HG03378 (cell line): ENCODE measurements around the gene TCEANC2.
A peak's percentile ranks its signal among the peaks of the same experiment; 100 is the strongest.
"Not testable (repeated sequence)": the region's sequence is repeated elsewhere in the genome, so short reads cannot be mapped to it uniquely, and the experiment has no call there.

ENCODE experiments used
- ATAC-seq: cut with Tn5 transposase; IDR thresholded peaks from one replicate; pipeline ENCODE4 v1.9.1; 2021; ENCODE audit warnings: mild to moderate bottlenecking, moderate library complexity; ENCODE audit not compliant: unreplicated experiment

Gene TCEANC2

GRCh38 chr1:54024811-54025210, 28.6 kb upstream of the TCEANC2 start:
- not testable (repeated sequence) for ATAC-seq

- no peak for ATAC-seq
Measured at GRCh38 chr1:54027848-54028247, 25.6 kb upstream of the TCEANC2 start.

GRCh38 chr1:54028306-54029251, 24.8 kb upstream of the TCEANC2 start:
- no peak for ATAC-seq

- no peak for ATAC-seq
Measured at GRCh38 chr1:54037476-54037875, 15.9 kb upstream of the TCEANC2 start.

- no peak for ATAC-seq
Measured at GRCh38 chr1:54041806-54042205, 11.6 kb upstream of the TCEANC2 start.

GRCh38 chr1:54045496-54045895, 7.9 kb upstream of the TCEANC2 start:
- ATAC-seq, result no peak

GRCh38 chr1:54046671-54047383, 6.6 kb upstream of the TCEANC2 start:
- no peak for ATAC-seq

GRCh38 chr1:54047384-54048305, 5.8 kb upstream of the TCEANC2 start:
- ATAC-seq, result no peak

GRCh38 chr1:54050435-54050834, 3.0 kb upstream of the TCEANC2 start:
- ATAC-seq, result not testable (repeated sequence)

- no peak for ATAC-seq
Measured at GRCh38 chr1:54051933-54052430, 1.4 kb upstream of the TCEANC2 start.

GRCh38 chr1:54052431-54052933, 926 bp upstream of the TCEANC2 start:
- peak; percentile 8 for ATAC-seq

GRCh38 chr1:54053745-54054437, 483 bp downstream of the TCEANC2 start:
- no peak for ATAC-seq

- ATAC-seq, result no peak
Measured at GRCh38 chr1:54054438-54054749, 986 bp downstream of the TCEANC2 start.

GRCh38 chr1:54064299-54064698, 10.9 kb downstream of the TCEANC2 start:
- ATAC-seq, result no peak

- ATAC-seq, result no peak
Measured at GRCh38 chr1:54069791-54070170, 16.4 kb downstream of the TCEANC2 start.

- ATAC-seq, result no peak
Measured at GRCh38 chr1:54070171-54070837, 16.9 kb downstream of the TCEANC2 start.

GRCh38 chr1:54077359-54077758, 24.0 kb downstream of the TCEANC2 start:
- no peak for ATAC-seq

- ATAC-seq, result no peak
Measured at GRCh38 chr1:54080598-54081049, 27.2 kb downstream of the TCEANC2 start.
